ENCODE measurements around the gene ARID2. TPM values are rescaled to one million over a fixed set of nuclear protein-coding genes. Genes with fewer than 3 reads are reported as not detected.

The ARID2 gene
- total RNA-seq, 1 experiment from 2014 or later: 72.2 TPM

- CTCF ChIA-PET: no interaction called here
- Histone ChIP-seq H3K4me3 (ENCODE audit: low read depth, low read length, poor library complexity, severe bottlenecking) (no peak overlapping the region), H3K9me3 (ENCODE audit: low read depth, low read length, poor library complexity, severe bottlenecking) (peaks cover 3% of the 10 kb centered on the region), H3K27me3 (replicated peaks; ENCODE audit: insufficient read depth, low read depth, low read length, poor library complexity) (no peaks in the 10 kb centered on the region), H3K4me1 (ENCODE audit: insufficient read depth, low read length, poor library complexity, severe bottlenecking) (peaks cover 57% of the 10 kb centered on the region), H3K27ac (ENCODE audit: low read depth, low read length, poor library complexity, severe bottlenecking) (peak overlapping the region; percentile 14), H3K36me3 (ENCODE audit: insufficient read depth, low read length, poor library complexity, severe bottlenecking) (peaks cover 1% of the 10 kb centered on the region)
- intact Hi-C loops (cut with micrococcal nuclease; ENCODE audit: unreplicated experiment): no loop called here
- POLR2A ChIA-PET (ENCODE audit: low non-redundant PET): no interaction called here
- no peak for DNase-seq (ENCODE audit: low spot score)
- no TSS peak for BruUV-seq (replicated peaks)
- TF ChIP-seq, protein P1, sequence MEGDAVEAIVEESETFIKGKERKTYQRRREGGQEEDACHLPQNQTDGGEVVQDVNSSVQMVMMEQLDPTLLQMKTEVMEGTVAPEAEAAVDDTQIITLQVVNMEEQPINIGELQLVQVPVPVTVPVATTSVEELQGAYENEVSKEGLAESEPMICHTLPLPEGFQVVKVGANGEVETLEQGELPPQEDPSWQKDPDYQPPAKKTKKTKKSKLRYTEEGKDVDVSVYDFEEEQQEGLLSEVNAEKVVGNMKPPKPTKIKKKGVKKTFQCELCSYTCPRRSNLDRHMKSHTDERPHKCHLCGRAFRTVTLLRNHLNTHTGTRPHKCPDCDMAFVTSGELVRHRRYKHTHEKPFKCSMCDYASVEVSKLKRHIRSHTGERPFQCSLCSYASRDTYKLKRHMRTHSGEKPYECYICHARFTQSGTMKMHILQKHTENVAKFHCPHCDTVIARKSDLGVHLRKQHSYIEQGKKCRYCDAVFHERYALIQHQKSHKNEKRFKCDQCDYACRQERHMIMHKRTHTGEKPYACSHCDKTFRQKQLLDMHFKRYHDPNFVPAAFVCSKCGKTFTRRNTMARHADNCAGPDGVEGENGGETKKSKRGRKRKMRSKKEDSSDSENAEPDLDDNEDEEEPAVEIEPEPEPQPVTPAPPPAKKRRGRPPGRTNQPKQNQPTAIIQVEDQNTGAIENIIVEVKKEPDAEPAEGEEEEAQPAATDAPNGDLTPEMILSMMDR (conservative IDR thresholded peaks at IDR 0.05; ENCODE audit: low read depth, low read length): no peak
- TF ChIP-seq EZH2 (IDR thresholded peaks at IDR 0.05; ENCODE audit: borderline replicate concordance, low read depth, low read length, poor library complexity, severe bottlenecking): no peak
Observed at GRCh38 chr12:45774508-45775162, 45.1 kb downstream of the ARID2 start.

- no peaks in the 10 kb centered on the region for H3K9me3 ChIP-seq (ENCODE audit: low read depth, low read length, poor library complexity, severe bottlenecking)
- no TSS peak for BruUV-seq (replicated peaks)
- no peak overlapping the region for H3K4me3 ChIP-seq (ENCODE audit: low read depth, low read length, poor library complexity, severe bottlenecking)
- CTCF ChIA-PET: no interaction called here
- peaks cover 57% of the 10 kb centered on the region for H3K4me1 ChIP-seq (ENCODE audit: insufficient read depth, low read length, poor library complexity, severe bottlenecking)
- no peaks in the 10 kb centered on the region for H3K36me3 ChIP-seq (ENCODE audit: insufficient read depth, low read length, poor library complexity, severe bottlenecking)
- H3K27me3 ChIP-seq (replicated peaks; ENCODE audit: insufficient read depth, low read depth, low read length, poor library complexity): no peaks in the 10 kb centered on the region
- POLR2A ChIA-PET (ENCODE audit: low non-redundant PET): no interaction called here
- H3K27ac ChIP-seq (ENCODE audit: low read depth, low read length, poor library complexity, severe bottlenecking): no peak overlapping the region
- no peak for DNase-seq (ENCODE audit: low spot score)
- intact Hi-C loops (cut with micrococcal nuclease; ENCODE audit: unreplicated experiment): no loop called here
- no peak for TF ChIP-seq EZH2 (IDR thresholded peaks at IDR 0.05; ENCODE audit: borderline replicate concordance, low read depth, low read length, poor library complexity, severe bottlenecking)
- TF ChIP-seq, protein P1 (conservative IDR thresholded peaks at IDR 0.05; ENCODE audit: low read depth, low read length): no peak
Observed at GRCh38 chr12:45775465-45775864, 46.0 kb downstream of the ARID2 start.

GRCh38 chr12:45775964-45776363 is 46.5 kb downstream of the ARID2 start:
- Histone ChIP-seq H3K36me3 (ENCODE audit: insufficient read depth, low read length, poor library complexity, severe bottlenecking) (no peaks in the 10 kb centered on the region), H3K9me3 (ENCODE audit: low read depth, low read length, poor library complexity, severe bottlenecking) (no peaks in the 10 kb centered on the region), H3K4me3 (ENCODE audit: low read depth, low read length, poor library complexity, severe bottlenecking) (no peak overlapping the region), H3K27me3 (replicated peaks; ENCODE audit: insufficient read depth, low read depth, low read length, poor library complexity) (no peaks in the 10 kb centered on the region), H3K27ac (ENCODE audit: low read depth, low read length, poor library complexity, severe bottlenecking) (no peak overlapping the region), H3K4me1 (ENCODE audit: insufficient read depth, low read length, poor library complexity, severe bottlenecking) (peaks cover 55% of the 10 kb centered on the region)
- ChIA-PET CTCF (no interaction called here), POLR2A (ENCODE audit: low non-redundant PET) (interaction anchor here (0.6 kb wide), 1 partner anchor 41 kb away, joined by 5 read pairs; no protein-coding TSS in a partner anchor)
- DNase-seq (ENCODE audit: low spot score): no peak
- no TSS peak for BruUV-seq (replicated peaks)
- intact Hi-C loops (cut with micrococcal nuclease; ENCODE audit: unreplicated experiment): no loop called here
- no peak for TF ChIP-seq EZH2 (IDR thresholded peaks at IDR 0.05; ENCODE audit: borderline replicate concordance, low read depth, low read length, poor library complexity, severe bottlenecking)
- TF ChIP-seq, protein P1 (conservative IDR thresholded peaks at IDR 0.05; ENCODE audit: low read depth, low read length): no peak
